Globus pallidus (tissue), 1 donor: ENCODE data around the gene TMSB10.
"Not testable (repeated sequence)": the region's sequence is repeated elsewhere in the genome, so short reads cannot be mapped to it uniquely, and the experiment has no call there.

Source experiments
- DNase-seq: peaks from one replicate; pipeline ENCODE4 v3.0.0-alpha.2; 2015; ENCODE audit warnings: low spot score

TMSB10 gene

GRCh38 chr2:84940088-84940470, 34.6 kb downstream of the TMSB10 start:
- DNase-seq: no peak

- no peak for DNase-seq
Observed at GRCh38 chr2:84940831-84941412, 35.5 kb downstream of the TMSB10 start.

- no peak for DNase-seq
Observed at GRCh38 chr2:84942166-84942565, 36.7 kb downstream of the TMSB10 start.

GRCh38 chr2:84942964-84943421, 37.5 kb downstream of the TMSB10 start:
- no peak for DNase-seq

- no peak for DNase-seq
Observed at GRCh38 chr2:84944295-84944909, 38.9 kb downstream of the TMSB10 start.

- DNase-seq: not testable (repeated sequence)
Observed at GRCh38 chr2:84945838-84946203, 40.4 kb downstream of the TMSB10 start.

- no peak for DNase-seq
Observed at GRCh38 chr2:84946204-84947009, 41.0 kb downstream of the TMSB10 start.

GRCh38 chr2:84947010-84947593, 41.6 kb downstream of the TMSB10 start:
- DNase-seq: no peak

GRCh38 chr2:84953535-84953934, 48.1 kb downstream of the TMSB10 start:
- no peak for DNase-seq

- no peak for DNase-seq
Observed at GRCh38 chr2:84954329-84954728, 48.9 kb downstream of the TMSB10 start.
